HG03175 (cell line): ENCODE measurements around the gene TCP11L2.
A peak's percentile ranks its signal among the peaks of the same experiment; 100 is the strongest.

Source experiments
- ATAC-seq: cut with Tn5 transposase; IDR thresholded peaks from one replicate; pipeline ENCODE4 v1.9.1; 2021; ENCODE audit warnings: mild to moderate bottlenecking, moderate library complexity; ENCODE audit not compliant: unreplicated experiment

TCP11L2 gene

DNA sequence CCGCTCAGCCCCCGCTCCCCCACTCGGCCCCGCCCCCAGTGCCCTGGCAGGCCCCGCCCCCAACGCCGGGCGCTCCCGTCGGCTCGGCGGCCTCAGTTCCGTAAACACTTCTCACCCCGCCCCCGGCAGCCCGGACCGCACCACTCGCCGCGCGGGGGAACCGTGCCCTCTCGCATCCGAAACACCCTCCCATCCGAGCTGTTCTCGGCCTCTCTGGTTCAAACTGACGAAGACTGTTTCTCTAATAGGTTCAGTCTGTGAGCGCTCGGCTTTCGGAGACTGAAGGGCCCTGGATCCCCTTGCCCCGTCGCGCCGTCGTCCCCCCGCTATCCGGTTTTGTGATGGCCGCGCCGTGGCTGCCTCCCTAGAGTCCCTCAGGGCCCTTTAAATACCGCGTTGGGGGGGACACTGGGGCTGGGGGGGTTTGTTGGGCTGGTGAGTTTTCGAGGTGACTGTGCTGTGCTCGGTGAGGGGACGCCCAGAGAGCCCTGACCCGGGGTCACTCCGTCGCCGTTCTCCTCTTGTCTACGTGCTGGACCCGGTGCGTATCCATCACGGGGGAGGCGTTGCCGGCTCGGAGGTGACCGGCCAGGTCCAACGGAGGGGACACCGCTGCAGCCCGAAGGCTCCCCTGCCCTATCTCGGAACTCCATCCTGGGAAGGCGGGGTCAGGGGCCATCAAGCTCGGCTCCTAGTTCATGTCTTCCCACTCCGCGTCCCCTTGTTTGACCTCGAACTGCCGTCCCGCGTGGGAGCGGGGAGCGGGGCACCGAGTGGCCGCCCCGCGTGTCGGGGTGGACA is at the start of gene TCP11L2:
Gene TCP11L2, plus strand, starts transcription at position 333 of the 801 bp plus-strand sequence. CDS start 8,343 bp downstream, outside the sequence.
- ATAC-seq: peak; percentile 75

DNA sequence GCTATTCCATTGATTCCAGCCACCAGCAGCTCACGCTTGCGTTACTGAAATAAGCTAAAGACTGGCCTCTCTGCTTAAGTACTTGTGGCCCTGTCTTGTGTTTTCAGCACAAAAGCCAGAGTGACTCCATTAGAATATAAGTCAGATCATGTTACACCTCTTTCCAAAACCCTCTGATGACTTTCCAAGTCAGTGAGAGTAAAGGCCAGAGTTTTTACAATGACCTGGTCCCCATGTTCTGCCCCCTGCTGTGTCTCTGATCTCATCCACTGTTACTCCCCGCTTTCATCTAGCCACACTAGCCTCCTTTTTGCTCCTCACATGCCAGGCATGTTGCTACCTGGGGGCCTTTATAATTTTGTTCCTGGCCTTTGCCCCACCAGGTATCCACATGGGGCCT is 47.8 kb upstream of the TCP11L2 start:
- ATAC-seq: no peak

DNA sequence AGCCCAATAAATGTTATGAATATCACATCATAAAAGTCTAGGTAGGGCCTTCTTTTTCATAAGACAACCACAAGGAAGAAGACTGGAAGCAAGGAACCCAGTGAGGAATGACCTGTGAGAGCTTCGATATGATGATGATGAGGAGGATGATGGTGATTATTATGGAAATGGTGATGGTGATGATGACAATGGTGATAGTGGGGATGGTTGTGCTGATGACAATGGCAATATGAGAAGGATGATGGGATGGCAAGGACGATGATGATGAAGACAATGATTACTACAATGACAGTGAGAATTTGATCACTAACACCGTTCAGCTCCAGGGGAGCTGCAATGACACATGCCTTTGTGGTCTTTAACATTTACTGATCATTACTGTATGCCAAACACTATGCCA is 47.0 kb upstream of the TCP11L2 start:
- no peak for ATAC-seq

- no peak for ATAC-seq
These were observed 46.6 kb upstream of the TCP11L2 start for GRCh38 chr12:106255952-106256351.

GRCh38 chr12:106256524-106256923 is 46.0 kb upstream of the TCP11L2 start:
- no peak for ATAC-seq

- ATAC-seq: no peak
These were observed 44.3 kb upstream of the TCP11L2 start for GRCh38 chr12:106258226-106258625.

DNA sequence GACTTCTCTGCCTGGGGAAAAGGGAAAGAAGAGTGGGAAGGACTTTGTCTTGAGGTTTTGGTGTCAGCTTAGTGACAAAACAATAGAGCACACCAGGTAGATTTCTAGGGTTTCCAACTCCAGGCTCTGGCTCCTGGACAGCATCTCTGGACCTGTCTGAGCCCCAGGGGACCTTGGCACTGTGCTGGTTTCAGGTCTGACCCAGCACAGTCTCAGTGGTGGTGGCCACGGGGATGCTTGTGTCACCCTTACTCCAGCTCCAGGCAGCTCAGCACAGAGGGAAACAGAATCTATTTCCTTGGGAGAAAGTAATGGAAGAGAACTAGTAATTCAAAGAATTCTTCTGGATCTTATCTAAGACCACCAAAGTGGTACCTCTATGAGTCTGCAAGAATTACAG is 43.6 kb upstream of the TCP11L2 start:
- ATAC-seq: no peak

DNA sequence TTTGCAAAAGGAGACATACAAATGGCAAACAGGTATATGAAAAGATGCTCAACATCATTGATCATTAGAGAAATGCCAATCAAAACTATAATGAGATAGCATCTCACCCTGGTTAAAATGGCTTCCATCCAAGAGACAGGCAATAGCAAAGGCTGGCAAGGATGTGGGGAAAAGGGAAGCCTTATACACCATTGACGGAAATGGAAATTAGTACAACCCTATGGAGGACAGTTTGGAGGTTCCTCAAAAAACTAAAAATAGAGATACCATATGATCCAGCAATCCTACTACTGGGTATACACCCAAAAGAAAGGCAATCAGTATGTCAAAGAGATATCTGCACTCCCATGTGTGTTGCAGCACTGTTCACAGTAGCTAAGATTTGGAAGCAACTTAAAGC is 37.4 kb upstream of the TCP11L2 start:
- ATAC-seq: no peak

DNA sequence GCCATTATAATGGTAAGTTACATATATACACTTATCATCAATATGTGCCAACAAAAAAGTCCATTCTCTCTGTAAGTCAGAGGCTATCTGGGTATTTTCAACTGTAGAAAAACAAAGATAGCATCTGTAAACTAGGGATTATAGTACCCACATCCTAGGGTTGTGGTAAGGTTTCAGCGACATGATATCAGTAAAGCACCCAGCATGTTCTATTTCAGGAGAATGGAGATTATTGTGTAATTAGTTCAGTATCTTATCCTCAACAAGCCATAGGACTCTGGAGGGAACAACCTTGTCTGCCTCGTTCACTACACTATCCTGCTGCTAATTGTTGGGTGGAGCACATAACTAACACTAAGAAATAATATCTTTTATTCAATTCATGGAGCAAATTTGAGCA is 35.0 kb upstream of the TCP11L2 start:
- no peak for ATAC-seq

DNA sequence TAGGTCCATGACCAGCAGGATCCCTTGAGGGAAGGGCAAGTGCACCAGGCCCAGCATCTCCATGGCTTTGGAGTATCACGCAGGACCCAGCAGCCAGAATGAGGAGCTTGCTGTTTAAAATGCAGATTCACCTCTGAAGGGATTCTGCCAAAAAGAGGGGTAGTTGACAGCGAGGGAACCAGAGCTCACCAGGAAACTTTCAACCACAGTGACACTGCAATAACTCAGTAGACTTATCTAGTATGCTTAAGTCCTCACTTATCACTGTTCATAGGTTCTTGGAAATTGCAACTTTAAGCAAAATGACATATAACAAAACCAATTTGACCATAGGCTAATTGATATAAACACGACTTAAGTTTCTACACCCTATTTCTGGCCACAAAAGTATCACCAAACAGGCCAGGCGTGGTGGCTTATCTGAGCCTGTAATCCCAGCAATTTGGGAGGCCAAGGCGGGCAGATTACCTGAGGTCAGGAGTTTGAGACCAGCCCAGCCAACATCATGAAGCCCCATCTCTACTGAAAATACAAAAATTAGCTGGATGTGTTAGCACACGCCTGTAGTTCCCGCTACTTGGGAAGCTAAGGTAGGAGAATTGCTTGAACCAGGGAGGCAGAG is 33.3 kb upstream of the TCP11L2 start:
- no peak for ATAC-seq

GRCh38 chr12:106271575-106272505 is 30.7 kb upstream of the TCP11L2 start:
- no peak for ATAC-seq

DNA sequence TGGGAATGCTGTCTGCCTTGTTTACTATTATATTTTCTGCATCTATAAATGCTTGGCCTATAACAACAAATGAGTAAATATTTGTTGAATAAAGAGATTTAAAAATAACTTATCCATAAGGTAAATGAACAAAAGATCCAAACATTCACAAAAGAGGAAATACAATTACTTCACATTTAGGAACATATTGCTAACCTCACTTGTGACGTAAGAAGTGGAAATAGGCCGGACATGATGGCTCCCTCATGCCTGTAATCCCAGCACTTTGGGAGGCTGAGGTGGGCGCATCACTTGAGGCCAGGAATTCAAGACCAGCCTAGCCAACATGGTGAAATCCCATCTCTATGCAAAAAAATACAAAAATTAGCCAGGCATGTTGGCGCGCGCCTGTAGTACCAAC is 29.0 kb upstream of the TCP11L2 start:
- ATAC-seq: no peak

- ATAC-seq: no peak
These were observed 28.5 kb upstream of the TCP11L2 start for GRCh38 chr12:106274012-106274411.

DNA sequence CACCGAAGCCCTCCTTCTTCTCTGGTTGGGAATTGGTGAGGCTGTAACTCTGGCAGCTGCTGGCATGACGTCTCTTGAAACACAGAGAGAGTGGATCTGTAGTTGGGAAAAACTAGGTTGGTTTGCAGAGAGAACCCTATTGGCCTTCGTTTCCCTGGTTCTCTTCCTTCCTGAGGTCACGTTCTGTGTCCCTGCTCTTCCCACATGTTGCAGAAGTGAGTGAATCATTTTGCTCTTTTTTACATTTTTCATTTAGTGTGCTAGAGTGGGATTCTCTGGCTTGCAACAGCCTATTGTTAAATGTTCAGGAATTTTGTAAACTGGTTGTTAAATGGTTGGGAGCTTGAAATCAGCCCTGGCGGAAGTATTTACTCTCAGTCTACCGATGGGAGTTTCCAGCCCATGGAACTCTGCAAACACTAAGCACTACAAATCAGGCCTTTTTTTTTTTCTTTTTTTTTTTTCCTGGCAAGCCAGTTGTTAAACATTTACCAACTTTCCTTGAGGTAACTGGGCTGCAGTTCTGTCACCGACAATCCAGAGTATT is 27.9 kb upstream of the TCP11L2 start:
- no peak for ATAC-seq

- ATAC-seq: no peak
These were observed 27.1 kb upstream of the TCP11L2 start for GRCh38 chr12:106275458-106275857.

- peak; percentile 89 for ATAC-seq
These were observed 26.3 kb upstream of the TCP11L2 start for GRCh38 chr12:106276032-106276740.

GRCh38 chr12:106280106-106280505 is 22.4 kb upstream of the TCP11L2 start:
- ATAC-seq: no peak

DNA sequence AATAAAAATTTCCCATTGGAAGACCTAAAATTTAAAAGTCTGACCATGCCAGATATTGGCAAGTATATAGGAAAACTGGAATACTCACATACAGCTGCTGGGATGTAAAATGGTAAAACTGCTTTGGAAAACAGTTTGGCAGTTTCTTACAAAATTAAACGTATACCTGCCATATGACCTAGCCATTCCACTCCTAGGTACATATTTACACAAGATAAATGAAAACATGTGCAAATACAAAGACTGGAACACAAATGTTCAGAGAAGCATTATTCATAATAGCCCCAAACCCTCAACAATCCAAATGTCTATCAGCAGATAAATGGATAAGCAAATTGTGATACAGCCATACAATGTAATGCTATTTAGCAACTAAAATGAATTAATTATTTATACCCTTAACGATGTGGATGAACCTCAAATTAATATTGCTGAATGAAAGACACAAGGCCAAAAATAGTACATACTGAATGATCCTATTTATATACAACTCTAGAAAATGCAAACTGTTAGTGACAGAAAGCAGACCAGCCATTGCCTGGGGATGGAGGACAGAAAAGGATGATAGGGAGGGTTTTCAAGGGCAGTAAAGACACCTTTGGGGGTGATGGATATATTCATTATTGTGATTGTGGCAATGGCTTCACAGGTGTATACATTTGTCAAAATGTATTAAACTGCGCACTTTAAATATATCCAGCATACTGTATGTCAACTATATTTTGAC is 21.3 kb upstream of the TCP11L2 start:
- ATAC-seq: no peak

- ATAC-seq: no peak
These were observed 20.7 kb upstream of the TCP11L2 start for GRCh38 chr12:106281804-106282203.
